ENCODE data around the gene HIPK4.

GRCh38 chr19:40438284-40438683 is 48.3 kb upstream of the HIPK4 start:
- TF ChIP-seq EZH2phosphoT487 (IDR thresholded peaks at IDR 0.05; ENCODE audit: insufficient read depth, low read depth): no peak
- no peak for TF ChIP-seq EZH2 (IDR thresholded peaks at IDR 0.05; ENCODE audit: insufficient read depth, poor library complexity, severe bottlenecking)
